ENCODE results near the gene PIK3C2G.

DNA sequence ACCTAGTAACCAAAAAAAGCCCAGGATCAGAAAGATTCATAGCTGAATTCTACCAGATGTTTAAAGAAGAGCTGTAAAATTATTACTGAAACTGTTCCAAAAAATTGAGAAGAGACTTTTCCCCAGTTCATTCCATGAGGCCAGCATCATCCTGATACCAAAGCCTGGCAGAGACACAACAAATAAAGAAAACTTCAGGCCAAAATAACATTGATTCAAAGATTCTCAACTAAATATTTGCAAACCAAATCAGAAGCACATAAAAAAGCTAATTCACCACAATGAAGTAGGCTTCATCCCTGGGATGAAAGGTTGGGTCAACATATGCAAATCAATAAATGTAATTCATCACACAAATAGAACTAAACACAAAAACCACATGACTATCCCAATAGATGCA, 325.3 kb downstream of the PIK3C2G start:
- TF ChIP-seq CTCF (IDR thresholded peaks at IDR 0.05; ENCODE audit: low read depth, low read length, poor library complexity, severe bottlenecking) (no peak), EZH2phosphoT487 (IDR thresholded peaks at IDR 0.05; ENCODE audit: borderline replicate concordance, low read length) (no peak)
